Fibroblast of pulmonary artery (primary cell): Measurements from ENCODE around the gene CNKSR1.

ENCODE experiments used
- DNase-seq: peaks from one replicate; pipeline ENCODE4 v3.0.0-alpha.2; 2010; ENCODE audit warnings: low read depth
- H3K4me3 ChIP-seq: replicated peaks from 2 replicates; pipeline ENCODE4 v1.5.1; 2011; ENCODE audit warnings: low read depth, mild to moderate bottlenecking, control low read depth, low read length, moderate library complexity
- CTCF ChIP-seq: IDR thresholded peaks from 2 replicates; pipeline ENCODE4 v1.5.1; 2011; ENCODE audit warnings: mild to moderate bottlenecking, control low read depth, low read length, inconsistent platforms; ENCODE audit errors: missing control alignments

CNKSR1 gene

GRCh38 chr1:26195805-26196204, 18.5 kb downstream of the CNKSR1 start:
- no peak for DNase-seq
- TF ChIP-seq CTCF = no peak

GRCh38 chr1:26197301-26197700, 20.0 kb downstream of the CNKSR1 start:
- no peak overlapping the region for H3K4me3 ChIP-seq
- no peak for TF ChIP-seq CTCF
- no peak for DNase-seq

More at GRCh38 chr1:26195805-26196204, 18.5 kb downstream of the CNKSR1 start:
- no peak overlapping the region for H3K4me3 ChIP-seq

- TF ChIP-seq CTCF = no peak
- no peak for DNase-seq
- H3K4me3 ChIP-seq = no peak overlapping the region
Measured at GRCh38 chr1:26197813-26198212, 20.5 kb downstream of the CNKSR1 start.

GRCh38 chr1:26200413-26200812, 23.1 kb downstream of the CNKSR1 start:
- H3K4me3 ChIP-seq = no peak overlapping the region
- DNase-seq = no peak
- TF ChIP-seq CTCF = no peak

GRCh38 chr1:26203642-26204318, 26.5 kb downstream of the CNKSR1 start:
- TF ChIP-seq CTCF = no peak
- no peak overlapping the region for H3K4me3 ChIP-seq
- no peak for DNase-seq

- no peak for DNase-seq
Measured at GRCh38 chr1:26210147-26210870, 33.0 kb downstream of the CNKSR1 start.

More at GRCh38 chr1:26210147-26210870, 33.0 kb downstream of the CNKSR1 start:
- H3K4me3 ChIP-seq = no peak overlapping the region
- no peak for TF ChIP-seq CTCF
